Astrocyte of the spinal cord (primary cell): Measurements from ENCODE around the gene SMAD3.

Experiments used
- DNase-seq: peaks from one replicate; pipeline ENCODE4 v3.0.0; 2011; ENCODE audit warnings: low read depth, low spot score
- H3K4me3 ChIP-seq: 2 replicates; pipeline ENCODE4 v1.5.1; 2011; ENCODE audit warnings: low read depth, mild to moderate bottlenecking, low read length, moderate library complexity
- CTCF ChIP-seq: IDR thresholded peaks from 2 replicates; pipeline ENCODE4 v1.5.1; 2012; ENCODE audit warnings: low read depth, mild to moderate bottlenecking, low read length, inconsistent platforms
- in situ Hi-C: cut with HindIII; loops from 2 replicates; pipeline ENCODE4 v1.10.0; 2017; ENCODE audit warnings: low sequenced_read_pairs

Gene SMAD3

GRCh38 chr15:67190813-67191212 lies 125.4 kb downstream of the SMAD3 start:
- DNase-seq: no peak
- H3K4me3 ChIP-seq: no peak overlapping the region
- no peak for TF ChIP-seq CTCF
- in situ Hi-C loops: no loop called here

GRCh38 chr15:67192185-67192820 lies 126.9 kb downstream of the SMAD3 start:
- H3K4me3 ChIP-seq: no peak overlapping the region
- no peak for DNase-seq
- in situ Hi-C loops: no loop called here
- TF ChIP-seq CTCF: no peak

GRCh38 chr15:67193223-67193990 lies 128.0 kb downstream of the SMAD3 start:
- no peak for TF ChIP-seq CTCF
- H3K4me3 ChIP-seq: no peak overlapping the region
- in situ Hi-C loops: no loop called here
- no peak for DNase-seq

GRCh38 chr15:67194171-67195114 lies 129.0 kb downstream of the SMAD3 start:
- no peak for TF ChIP-seq CTCF
- no peak for DNase-seq
- H3K4me3 ChIP-seq: no peak overlapping the region
- in situ Hi-C loops: no loop called here

GRCh38 chr15:67195305-67195704 lies 129.9 kb downstream of the SMAD3 start:
- no peak overlapping the region for H3K4me3 ChIP-seq
- DNase-seq: no peak
- in situ Hi-C loops: no loop called here
- no peak for TF ChIP-seq CTCF

GRCh38 chr15:67196222-67196621 lies 130.8 kb downstream of the SMAD3 start:
- DNase-seq: no peak
- in situ Hi-C loops: no loop called here
- no peak for TF ChIP-seq CTCF
- H3K4me3 ChIP-seq: no peak overlapping the region
